Stomach (tissue), 4 donors: ENCODE measurements around the gene TNFSF8.

Experiments used
- EP300 ChIP-seq: sonication (generic); formaldehyde crosslinking; IDR thresholded peaks from one replicate; pipeline ENCODE4 v1.6.1; 2017; ENCODE audit warnings: antibody characterized with exemption
- POLR2AphosphoS5 ChIP-seq, 3 donors: sonication (generic); formaldehyde crosslinking; IDR thresholded peaks; one replicate each; pipeline ENCODE4 v1.6.1; 2016; ENCODE audit warnings: antibody characterized with exemption in 3 of 3
- TF ChIP-seq, protein P1 (sequence below), 7 experiments: fragments of 450-650 bp in 4 of 7; fragments of 200-600 bp in 3 of 7; sonication (generic) in 3 of 7; IDR thresholded peaks; one replicate each; pipeline ENCODE4 v1.5.1; 2016 to 2019; ENCODE audit warnings: antibody characterized with exemption in 7 of 7, control low read depth in 2 of 7, mild to moderate bottlenecking in 1 of 7

DNA sequence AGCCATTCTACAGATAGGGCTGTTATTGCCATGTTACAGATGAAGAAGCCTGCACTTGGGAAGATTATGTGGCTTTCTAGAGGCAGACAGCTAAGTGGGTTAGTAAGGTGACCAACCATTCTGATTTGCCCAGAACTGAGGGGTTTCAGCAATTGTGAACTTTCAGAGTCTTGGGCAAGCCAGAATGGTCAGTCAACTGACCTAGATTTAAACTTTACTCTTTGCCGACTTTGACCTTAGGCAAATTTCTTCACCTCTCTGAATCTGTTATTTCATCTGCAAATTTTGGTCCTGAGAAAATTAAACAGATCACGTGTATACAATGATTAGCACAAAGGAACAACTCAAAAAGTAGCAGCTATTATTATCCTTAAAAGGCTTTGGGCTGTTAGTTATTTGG is 20.4 kb upstream of the TNFSF8 start:
- TF ChIP-seq, protein P1, sequence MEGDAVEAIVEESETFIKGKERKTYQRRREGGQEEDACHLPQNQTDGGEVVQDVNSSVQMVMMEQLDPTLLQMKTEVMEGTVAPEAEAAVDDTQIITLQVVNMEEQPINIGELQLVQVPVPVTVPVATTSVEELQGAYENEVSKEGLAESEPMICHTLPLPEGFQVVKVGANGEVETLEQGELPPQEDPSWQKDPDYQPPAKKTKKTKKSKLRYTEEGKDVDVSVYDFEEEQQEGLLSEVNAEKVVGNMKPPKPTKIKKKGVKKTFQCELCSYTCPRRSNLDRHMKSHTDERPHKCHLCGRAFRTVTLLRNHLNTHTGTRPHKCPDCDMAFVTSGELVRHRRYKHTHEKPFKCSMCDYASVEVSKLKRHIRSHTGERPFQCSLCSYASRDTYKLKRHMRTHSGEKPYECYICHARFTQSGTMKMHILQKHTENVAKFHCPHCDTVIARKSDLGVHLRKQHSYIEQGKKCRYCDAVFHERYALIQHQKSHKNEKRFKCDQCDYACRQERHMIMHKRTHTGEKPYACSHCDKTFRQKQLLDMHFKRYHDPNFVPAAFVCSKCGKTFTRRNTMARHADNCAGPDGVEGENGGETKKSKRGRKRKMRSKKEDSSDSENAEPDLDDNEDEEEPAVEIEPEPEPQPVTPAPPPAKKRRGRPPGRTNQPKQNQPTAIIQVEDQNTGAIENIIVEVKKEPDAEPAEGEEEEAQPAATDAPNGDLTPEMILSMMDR (IDR thresholded peaks at IDR 0.05), result no peak
- TF ChIP-seq EP300 (no peak), POLR2AphosphoS5 (IDR thresholded peaks at IDR 0.05) (no peak)
